ENCODE data around the gene FBXL16.
"Not testable (repeated sequence)": the region's sequence is repeated elsewhere in the genome, so short reads cannot be mapped to it uniquely, and the experiment has no call there.

The FBXL16 gene

DNA sequence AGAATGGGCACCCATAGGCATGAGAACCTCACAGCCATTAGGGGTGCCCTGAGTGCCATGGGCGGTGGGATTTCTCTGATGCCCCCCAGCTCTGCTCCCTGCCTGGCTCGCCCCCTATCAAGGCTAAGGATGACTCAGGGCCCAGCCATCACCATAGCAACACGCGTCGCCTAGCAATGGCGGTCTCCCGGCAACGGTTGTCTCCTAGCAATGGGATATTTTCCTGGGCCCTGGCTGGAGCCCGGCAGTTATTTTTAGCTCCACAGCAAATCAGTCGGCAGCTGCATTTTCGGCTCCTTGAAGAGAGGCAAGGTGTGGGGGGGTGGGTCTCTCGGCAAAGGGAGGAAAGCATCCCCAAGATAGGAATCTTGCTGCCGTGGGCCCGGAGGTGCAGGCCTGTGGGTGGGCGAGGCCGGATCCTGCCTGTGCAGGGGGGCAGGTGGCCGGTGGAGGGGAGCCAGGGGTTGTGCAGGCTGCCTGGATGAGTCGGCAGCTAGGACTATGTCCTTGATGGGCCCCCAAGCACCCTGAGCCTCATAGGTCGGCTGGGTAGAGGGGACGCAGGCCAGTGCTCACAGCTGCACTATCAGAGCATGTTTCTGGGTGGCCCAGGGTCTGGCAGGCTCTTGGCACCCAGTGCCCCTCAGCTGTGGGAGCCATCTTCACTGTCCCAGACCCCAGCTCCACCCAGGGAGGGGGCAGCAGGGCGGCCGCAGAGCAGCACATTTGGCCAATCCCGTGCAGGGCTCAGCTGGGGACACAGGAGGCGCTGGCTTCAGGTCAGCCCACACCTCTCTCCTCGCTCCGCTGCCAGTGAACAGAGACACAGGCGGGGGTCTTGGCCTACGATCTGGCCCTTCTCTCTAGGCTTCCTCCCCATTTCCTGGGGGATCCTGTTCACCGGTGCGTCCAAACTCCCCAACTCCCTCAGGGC is 4.2 kb upstream of the FBXL16 start:
- DNase-seq = no peak

DNA sequence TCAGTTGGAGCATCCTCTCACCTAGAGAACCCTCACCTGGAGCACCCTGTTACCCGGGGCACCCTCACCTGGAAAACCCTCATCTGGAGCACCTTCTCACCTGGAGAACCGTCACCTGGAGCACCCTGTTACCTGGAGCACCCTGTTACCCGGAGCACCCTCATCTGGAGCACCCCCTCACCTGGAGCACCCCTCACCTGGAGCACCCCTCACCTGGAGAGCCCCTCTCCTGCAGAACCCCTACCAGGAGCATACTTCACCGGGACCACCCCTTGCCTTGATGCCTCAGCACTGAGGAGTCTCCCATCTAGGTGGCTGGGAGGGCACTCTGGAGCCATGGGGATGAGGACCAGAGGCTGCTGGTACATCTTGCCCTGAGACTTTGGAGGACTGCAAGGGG is 3.4 kb upstream of the FBXL16 start:
- no peak for DNase-seq

DNA sequence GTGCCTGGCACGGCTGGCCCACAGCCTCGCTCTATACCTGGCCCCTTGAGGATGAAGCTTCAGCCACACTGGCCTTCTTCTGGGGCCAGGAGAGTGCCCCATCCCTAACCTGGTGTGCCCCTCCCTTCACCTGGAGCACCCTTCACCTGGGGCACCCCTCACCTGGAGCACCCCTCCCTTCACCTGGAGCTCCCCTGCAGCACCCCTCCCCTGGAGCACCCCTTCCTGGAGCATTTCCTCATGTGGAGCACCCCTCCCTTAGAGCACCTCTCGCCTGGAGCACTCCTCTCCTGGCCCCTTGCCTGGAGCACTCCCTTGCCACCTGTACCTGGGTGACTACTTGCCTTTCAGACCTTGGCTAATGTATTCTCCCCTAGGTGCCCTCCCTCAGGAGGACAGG is 2.4 kb upstream of the FBXL16 start:
- no peak for DNase-seq

DNA sequence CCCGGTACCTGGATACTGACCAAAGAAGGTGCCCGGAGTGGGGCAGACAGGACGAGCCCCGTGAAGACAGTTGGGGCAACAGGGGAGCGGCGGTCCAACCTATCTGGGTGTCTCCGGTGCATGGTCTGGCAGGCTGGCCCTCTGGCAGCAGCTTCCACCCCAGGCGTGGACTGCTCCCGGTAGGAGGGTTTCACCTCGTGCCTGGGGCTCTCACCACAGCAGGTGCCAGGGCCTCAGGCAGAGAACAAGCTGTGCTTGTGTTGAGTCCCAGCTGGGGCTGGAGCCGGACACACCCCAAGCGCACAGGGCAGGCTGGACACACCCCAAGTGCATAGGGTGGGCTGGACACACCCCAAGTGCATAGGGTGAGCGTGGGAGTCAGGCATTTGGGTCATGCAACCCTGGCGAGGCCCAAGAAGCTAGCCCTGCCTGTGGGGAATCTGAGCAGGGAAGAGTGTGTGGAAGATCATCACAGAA is 1.5 kb upstream of the FBXL16 start:
- no peak for DNase-seq

DNA sequence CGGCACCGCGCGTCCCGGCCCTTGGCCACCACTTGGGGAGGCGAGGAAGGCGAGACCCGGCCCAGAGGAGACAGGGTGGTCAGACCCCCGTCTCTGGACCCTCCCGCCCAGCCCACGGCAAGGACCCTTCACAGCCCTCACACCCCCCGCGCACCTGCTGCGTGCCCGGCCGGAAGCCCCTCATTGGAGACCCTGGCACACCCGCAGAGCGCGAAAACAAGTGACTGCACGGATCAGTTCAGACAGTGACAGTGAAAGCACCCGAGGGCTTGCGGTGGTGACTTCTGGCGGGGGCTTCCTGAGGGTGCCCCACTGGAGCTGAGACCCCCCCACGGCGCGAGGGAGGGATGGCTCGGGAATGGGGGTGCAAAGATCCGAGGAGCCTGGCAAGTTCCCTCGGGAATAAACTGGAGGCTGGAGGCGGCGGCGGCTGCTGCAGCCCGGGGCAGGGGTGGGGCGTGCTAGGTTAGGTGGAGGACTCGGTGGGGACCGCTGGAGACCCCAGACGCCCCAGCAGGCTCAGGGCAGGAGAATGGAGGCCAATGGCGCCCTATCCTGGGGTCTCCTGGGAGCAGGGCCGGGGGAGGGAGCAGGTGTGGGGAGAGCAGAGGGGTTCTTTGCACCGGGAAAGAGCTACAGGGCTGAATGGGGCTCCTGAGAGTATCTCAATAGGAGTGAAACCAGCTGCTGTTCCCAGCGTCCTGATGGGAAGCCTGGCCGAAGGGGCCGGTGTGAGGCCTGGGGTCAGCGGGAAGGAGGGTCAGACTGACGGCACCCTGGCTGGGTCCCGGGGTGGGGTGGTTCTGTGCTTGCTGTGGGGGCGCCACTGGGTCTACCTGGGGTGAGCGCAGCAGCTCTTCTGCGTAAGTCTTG is 824 bp upstream of the FBXL16 start:
- DNase-seq = no peak

DNA sequence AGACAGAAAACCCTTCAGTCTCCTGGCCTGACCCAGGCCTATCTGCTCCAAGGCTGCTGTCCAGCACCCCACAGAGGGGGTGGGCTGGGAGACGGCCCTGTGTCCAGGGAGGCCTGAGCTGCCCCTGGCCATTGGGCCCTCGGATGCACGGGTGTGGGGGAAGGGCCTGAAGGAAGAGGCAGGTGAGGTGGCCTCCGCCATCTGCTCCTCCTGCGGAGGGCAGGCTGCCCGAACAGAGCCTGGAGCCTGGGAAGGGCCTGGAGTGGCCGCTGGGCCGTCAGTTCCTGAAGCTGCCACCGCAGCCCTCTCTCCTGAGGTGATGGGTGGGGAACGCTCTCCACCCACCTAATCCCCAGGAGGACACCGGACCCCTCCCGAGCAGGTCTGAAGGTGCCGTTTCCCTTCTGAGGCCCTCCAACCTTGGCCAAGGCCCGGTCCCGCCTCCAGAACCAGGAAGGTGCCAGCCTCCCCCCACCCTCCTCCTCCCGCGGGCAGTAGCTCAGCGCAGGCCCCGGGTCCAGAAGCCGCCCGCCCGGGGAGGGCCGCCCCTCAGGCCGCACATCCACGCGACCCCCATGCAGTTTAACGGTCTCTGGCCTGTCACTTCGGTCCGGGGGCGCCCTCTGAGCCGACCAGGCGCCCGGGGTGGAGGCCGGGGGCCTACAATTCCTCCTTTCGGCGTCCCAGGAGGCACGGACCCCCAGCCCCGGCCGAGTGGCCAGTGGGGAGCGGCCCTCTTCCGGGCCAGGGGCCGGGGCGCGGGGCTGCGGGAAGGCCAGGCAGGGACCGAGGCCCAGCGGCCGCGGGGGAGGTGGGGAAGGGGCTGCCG is 835 bp downstream of the FBXL16 start:
- no peak for DNase-seq

DNA sequence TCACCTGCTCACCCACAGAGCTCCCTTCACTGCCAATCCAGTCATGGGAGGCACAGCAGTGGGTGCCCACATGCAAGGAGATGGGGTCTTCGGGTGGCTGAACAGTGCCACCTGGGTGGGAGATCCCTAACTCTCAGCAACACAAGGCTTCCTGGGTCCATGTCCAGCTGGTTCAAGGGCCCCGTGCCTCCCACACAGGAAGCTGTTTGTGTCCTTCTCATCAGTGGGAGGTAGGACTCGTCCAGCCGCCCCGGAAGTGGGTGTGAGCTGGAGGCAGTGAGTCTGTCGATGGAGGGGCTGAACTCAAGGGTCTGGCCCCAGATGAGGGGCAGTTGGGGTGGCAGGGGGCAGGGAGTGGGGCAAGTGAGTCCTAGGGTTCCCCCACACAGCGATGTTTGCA is 1.6 kb downstream of the FBXL16 start:
- DNase-seq = no peak

DNA sequence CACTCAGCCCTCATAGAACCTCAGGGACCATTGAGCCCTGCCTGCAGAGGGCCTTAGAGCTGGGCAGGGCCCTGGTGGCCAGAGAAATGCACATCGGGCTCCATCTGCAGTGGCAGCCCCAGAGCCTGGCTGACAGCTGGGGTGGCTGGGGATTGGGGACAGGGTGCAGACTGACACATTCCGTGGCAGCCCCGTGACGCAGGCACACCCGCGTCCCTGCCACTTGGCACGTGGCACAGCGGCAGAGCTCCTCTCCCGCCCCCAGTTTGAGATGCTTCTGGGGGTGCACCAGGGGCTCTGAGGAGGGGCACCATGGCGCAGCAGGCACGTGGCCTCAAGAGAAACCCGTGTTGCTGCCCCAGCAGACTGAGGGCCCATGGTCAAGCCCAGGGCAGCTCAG is 2.2 kb downstream of the FBXL16 start:
- DNase-seq = no peak

DNA sequence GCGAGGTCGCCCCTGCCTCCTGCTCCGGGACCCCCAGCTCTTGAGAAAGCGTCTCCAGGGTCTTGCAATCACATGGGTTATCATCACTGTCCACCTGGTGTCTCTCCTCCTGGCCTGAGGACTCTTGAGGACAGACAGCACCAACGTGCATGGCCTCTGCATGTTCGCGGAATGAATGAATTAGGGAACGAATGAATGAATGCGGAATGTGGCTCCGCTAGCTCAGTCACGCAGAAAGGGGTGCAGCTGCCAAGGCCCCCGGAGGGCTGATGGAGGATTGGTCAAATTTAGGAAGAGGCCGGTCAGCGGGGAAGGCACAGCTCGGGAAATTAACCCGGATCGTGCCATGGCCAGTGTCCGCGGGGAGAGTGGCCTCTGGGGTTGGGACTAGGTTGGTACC is 3.3 kb downstream of the FBXL16 start:
- no peak for DNase-seq

DNA sequence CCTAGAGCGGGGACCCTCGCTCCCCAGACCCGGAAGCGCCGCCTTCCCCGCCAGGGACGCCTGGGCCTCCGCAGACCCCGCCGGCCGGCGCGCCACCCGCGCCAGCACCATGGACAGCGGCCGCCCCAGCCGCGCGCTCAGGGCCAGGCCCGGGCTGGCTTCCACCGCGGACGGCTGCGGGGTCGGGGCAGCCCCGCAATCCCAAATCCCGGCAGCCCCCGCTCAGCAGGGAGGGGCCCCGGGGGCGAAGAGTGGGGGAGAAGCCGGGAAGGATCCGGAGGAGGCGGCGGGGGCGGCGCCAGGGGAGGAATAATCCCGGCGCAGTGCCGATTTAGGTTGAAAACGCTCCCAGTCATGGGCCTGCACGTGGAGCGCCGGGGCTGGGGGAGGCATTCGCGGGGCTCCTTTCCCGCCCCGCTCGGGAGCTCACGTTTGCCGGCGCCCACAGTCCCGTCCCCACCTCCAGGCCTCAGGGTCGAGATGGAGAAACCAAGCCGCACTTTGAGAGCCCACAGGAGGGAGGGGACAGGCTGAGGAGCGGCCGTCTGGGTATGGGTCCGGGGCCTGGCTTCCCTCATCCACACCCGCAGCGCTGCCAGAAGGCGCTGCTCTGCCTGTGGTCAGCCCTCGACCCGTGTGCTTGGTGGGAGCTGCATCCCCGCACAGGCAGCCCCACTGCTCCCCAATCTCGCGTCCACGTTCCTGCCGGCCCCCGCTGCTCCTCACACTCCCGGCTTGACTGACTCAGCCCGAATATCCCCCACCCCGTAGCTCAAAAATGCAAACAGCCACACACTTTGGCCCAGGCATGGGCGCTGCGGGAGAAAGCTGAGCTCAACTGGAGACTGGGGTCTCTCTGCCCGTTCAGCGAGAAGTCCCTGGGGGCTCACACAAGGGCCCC is 4.7 kb downstream of the FBXL16 start:
- peak; percentile 58 for DNase-seq

DNA sequence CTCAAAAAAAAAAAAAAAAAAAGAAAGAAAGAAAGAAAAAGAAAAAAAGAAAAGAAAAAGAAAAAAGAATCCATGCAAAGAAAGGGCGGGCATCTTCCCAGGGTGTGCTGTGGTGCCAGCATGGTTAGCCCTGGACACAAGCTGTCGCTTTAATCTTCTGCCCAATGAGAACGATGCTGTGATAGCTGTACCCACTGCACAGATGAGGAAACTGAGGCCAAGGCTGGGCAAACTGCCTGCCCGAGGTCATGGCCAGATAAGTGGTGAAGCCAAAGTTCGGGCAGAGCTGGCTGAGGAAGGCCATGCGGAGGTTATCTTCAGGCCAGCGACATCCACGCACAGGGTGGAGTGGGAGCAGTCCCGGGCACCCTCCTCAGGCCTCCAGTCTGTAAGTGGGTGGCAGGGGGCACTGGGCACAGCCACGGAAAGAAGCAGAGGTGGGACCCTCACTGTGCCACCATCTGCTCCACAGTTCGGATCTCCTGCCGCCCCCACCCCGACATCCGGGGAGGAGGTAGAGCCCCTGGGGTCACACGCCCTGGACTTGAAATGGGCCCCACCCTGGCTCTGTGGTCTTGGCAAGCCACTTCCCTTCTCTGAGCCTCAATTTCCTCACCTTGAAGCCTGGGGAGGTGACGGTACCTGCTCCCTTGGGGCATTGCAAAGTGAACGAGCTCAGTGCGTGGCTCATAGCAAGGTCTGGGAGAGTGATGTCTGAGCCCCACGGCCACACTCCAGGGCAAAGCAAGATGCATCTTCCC is 6.5 kb downstream of the FBXL16 start:
- no peak for DNase-seq

DNA sequence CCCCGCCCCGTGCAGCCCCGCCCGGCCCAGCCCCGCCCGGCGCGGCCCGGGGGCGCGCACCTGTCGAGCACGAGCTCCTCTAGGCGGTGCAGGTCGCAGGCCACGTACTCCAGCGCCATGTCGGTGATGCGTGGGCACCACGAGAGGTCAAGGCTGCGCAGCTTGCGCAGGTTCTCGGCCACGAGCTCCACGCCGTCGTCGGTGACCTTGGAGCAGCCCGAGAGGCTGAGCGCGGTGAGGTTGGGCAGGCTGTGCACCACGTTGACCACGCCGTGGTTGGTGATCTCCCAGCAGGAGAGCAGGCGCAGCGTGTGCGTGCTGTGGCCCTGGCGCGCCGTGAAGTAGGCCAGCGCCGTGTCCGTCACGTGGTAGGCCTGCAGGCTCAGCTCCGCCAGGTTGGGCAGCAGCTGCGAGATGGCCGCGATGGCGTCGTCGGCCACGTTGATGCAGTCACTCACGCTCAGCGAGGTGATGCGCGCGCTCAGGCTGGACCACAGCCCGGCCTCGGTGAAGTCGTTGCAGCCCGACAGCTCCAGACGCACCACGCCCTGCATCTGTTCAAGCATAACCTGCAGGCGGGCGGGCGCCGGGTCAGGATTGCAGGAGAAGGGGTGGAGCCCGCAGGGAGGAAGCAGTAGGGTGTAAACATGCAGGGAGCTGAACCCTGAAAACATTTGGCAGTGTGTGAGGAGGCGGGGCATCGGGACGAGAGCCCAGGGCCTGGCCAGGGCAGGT is 10.1 kb downstream of the FBXL16 start:
- DNase-seq = peak; percentile 73

DNA sequence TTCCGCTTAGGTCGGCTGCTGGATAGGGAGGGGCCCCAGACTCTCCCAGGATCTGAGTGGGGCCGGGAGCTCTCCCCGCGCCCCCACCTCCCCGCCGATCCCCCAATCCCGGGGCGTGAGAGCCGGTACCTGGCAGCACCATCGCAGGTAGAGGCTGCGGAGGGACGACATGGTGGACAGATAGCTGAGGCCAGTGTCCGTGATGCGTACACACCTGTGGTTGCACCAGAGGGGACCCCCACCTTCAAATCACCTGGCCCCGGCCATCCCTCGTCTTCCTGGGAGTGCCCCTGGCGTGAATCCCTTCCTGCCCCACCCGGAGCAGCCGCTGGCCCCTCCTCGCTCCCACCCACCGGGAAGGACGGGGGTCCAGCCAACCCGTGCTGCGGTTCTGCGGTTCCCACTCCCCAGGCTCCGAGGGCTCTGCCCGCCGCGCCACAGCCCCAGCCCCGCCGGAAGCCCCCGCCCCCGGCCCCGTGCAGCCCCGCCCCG is 10.7 kb downstream of the FBXL16 start:
- DNase-seq = no peak

DNA sequence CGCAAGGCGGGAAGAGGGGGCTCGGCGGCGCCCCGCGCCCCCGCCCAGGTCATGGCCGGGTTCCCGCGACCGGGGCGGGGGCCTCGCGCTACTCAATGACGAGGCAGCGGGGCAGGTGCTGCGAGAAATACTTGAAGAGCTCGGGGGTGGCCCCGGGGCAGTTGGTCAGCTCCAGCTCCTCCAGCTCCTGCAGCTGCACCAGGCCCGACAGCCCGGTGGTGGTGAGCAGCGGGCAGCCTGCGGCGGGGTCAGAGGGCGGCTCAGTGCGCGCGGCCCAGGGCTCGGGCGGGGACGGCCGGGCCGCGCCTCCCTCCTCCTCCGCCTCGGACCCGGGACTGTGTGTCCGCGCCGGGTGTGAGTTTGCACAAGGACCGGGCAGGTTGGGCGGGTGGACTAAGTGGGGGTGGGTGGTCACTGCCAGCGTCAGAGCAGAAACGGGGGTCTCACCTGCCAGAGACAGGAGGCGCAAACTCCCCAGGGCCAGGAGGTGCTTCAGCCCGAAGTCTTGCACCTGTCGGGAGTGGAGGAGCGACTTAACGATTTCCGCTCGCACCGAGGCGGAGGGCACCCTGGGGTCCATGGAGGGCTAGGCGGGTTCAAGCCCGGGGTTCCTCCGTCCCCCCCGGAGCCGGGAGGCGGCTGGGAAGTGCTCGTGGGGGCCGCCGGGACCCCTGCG is 11.3 kb downstream of the FBXL16 start:
- DNase-seq = no peak

DNA sequence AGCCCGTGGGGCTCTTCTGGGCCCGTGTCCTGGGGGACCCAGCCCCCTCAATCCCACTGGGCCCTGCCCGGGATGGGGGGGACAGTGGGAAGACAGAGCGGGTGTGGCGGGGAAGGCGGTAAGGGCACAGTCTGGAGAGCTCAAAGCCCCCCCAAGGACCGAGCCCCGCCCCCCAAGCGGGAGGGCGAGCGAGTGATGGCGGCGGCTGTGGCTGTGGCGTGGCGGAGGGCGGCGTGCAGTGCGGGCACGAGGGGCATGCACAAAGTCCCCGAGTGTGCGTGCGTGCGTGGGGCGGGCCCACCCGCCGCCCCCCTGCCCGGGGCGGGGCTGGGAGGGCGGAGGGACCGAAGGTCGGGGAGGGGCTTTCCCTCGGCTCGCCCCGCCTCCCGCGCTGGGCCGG is 11.8 kb downstream of the FBXL16 start:
- no peak for DNase-seq

DNA sequence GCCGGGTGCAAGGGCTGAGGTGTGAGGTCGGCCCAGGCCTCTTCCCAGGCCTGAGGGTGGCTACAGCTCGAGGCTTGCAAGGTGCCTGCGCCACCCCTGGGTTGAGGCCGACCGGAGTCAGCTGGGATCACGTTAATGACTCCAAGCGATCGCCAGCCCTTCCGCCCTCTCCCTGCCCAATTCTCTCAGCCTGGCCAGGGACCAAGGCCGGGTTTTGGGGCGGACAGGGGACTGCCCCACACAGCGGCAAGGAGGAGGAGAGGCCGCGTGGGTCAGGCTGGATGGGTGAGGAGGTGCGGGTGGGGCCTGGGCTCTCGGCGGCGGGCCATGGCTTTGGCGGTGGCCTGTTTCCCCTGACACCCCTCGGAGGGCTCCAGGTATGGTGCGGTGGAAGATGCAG is 12.2 kb downstream of the FBXL16 start:
- DNase-seq = no peak

DNA sequence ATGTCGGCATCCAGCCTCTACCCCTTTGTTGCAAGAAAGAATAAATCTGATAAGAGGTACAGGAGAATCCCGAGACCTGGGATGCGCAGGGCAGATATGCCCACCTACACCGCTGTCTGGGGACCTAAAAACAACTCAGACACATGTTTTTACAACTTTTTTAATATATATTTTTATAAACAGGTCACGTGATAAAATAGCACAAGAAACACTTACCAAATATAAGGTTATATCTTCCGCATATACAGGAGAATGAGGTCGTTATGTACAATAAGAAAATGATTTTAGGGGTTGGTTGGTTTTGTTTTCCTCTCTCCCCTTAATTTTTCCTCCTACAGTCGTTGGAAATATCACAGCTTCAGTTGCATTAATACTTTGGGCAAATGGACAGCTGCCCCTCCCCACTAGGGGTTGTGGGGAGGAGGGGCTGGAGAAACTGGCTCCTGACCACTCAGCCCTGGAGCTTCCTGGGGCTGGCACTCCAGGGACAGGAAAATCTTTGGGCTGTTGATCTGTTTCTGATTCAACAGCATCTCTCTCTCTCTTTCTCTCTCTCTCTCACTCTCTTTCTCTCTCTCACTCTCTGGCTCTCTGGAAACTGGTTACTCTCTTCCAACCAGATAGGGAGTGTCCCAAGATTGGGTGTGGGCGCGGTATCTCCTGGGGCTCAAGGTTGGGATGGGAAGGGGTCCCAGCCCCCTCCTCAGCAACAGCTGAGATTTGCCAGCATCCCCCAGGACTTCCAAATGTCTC is 13.1 kb downstream of the FBXL16 start:
- no peak for DNase-seq

DNA sequence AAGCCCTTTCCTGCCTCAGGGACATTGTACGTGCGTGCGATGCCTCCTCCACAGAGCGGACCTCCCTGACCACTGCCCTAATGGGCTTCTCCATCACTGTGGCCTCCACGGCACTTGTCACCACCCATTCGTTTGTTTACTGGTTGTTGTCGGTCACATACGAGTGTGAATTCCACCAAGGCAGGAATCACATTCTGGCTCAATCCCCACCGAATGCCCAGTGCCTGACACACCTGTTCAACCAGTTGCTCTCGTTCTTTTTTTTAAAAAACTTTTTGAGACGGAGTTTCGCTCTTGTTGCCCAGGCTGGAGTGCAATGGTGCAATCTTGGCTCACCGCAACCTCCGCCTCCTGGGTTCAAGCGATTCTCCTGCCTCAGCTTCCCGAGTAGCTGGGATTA is 14.4 kb downstream of the FBXL16 start:
- DNase-seq = not testable (repeated sequence)

Data from activated naive CD4-positive, alpha-beta T cell treated with anti-CD3 and anti-CD28 coated beads, Interleukin-2, amount 50 U/mL, for 16 hours (primary cell).